ENCODE data around the gene FOXA3.
A peak's percentile ranks its signal among the peaks of the same experiment; 100 is the strongest.
"Not testable (repeated sequence)": the region's sequence is repeated elsewhere in the genome, so short reads cannot be mapped to it uniquely, and the experiment has no call there.

Gene FOXA3

GRCh38 chr19:45887200-45887710, 23.1 kb downstream of the FOXA3 start:
- no peak for DNase-seq (ENCODE audit: low read depth in 3 of 3, low spot score in 1 of 3)

GRCh38 chr19:45889210-45889885, 25.2 kb downstream of the FOXA3 start:
- no peak for DNase-seq (ENCODE audit: low read depth in 3 of 3, low spot score in 1 of 3)

GRCh38 chr19:45890877-45891276, 26.8 kb downstream of the FOXA3 start:
- no peak for DNase-seq (ENCODE audit: low read depth in 3 of 3, low spot score in 1 of 3)

- no peak for DNase-seq (ENCODE audit: low read depth in 3 of 3, low spot score in 1 of 3)
Measured at GRCh38 chr19:45895519-45895972, 31.4 kb downstream of the FOXA3 start.

GRCh38 chr19:45895983-45896599, 32.0 kb downstream of the FOXA3 start:
- DNase-seq (ENCODE audit: low read depth in 3 of 3, low spot score in 1 of 3), result not testable (repeated sequence)

- DNase-seq (ENCODE audit: low read depth in 3 of 3, low spot score in 1 of 3), result no peak
Measured at GRCh38 chr19:45897261-45897812, 33.2 kb downstream of the FOXA3 start.

GRCh38 chr19:45899253-45899652, 35.1 kb downstream of the FOXA3 start:
- no peak for DNase-seq (ENCODE audit: low read depth in 3 of 3, low spot score in 1 of 3)

GRCh38 chr19:45899919-45900589, 35.9 kb downstream of the FOXA3 start:
- DNase-seq (ENCODE audit: low read depth in 3 of 3, low spot score in 1 of 3), result no peak

GRCh38 chr19:45900738-45901431, 36.8 kb downstream of the FOXA3 start:
- no peak for DNase-seq (ENCODE audit: low read depth in 3 of 3, low spot score in 1 of 3)

- DNase-seq (ENCODE audit: low read depth in 3 of 3, low spot score in 1 of 3), result no peak
Measured at GRCh38 chr19:45901432-45901911, 37.3 kb downstream of the FOXA3 start.

GRCh38 chr19:45901912-45902650, 38.0 kb downstream of the FOXA3 start, which contains the start of gene MYPOP:
MYPOP (minus strand) TSS chr19:45902613; CDS start chr19:45901773, 840 bp downstream.
- no peak for DNase-seq (ENCODE audit: low read depth in 3 of 3, low spot score in 1 of 3)

GRCh38 chr19:45902651-45903625, 38.8 kb downstream of the FOXA3 start:
- peak; percentile 98 to 100 (median 99) for DNase-seq (ENCODE audit: low read depth in 3 of 3, low spot score in 1 of 3)

GRCh38 chr19:45905011-45905410, 40.9 kb downstream of the FOXA3 start:
- no peak for DNase-seq (ENCODE audit: low read depth in 3 of 3, low spot score in 1 of 3)

- DNase-seq (ENCODE audit: low read depth in 3 of 3, low spot score in 1 of 3), result no peak
Measured at GRCh38 chr19:45906221-45906620, 42.1 kb downstream of the FOXA3 start.

- DNase-seq (ENCODE audit: low read depth in 3 of 3, low spot score in 1 of 3), result no peak
Measured at GRCh38 chr19:45908956-45909355, 44.8 kb downstream of the FOXA3 start.

- no peak for DNase-seq (ENCODE audit: low read depth in 3 of 3, low spot score in 1 of 3)
Measured at GRCh38 chr19:45911291-45911690, 47.2 kb downstream of the FOXA3 start.

GRCh38 chr19:45913874-45914830, 50.0 kb downstream of the FOXA3 start, which contains the start of gene NANOS2:
NANOS2 (minus strand) TSS chr19:45914778; CDS start chr19:45914693, 85 bp downstream.
- DNase-seq (ENCODE audit: low read depth in 3 of 3, low spot score in 1 of 3), result no peak

All from stimulated activated CD4-positive, alpha-beta T cell treated with anti-CD3 and anti-CD28 coated beads, TNF-alpha, amount 100 ng/mL, for 1 hour (primary cell).